Transverse colon (tissue), 4 donors: ENCODE results near the gene DMP1. TPM values are rescaled to one million over a fixed set of nuclear protein-coding genes. Genes with fewer than 3 reads are reported as not detected.

ENCODE experiments used
- DNase-seq: peaks from one replicate; pipeline ENCODE4 v3.0.0-alpha.2; 2019
- H3K27ac ChIP-seq, 4 donors: fragments of 200-600 bp; sonication (generic); 2 replicates each; pipeline ENCODE4 v1.5.1; 2016 to 2018; ENCODE audit warnings: inconsistent platforms in 4 of 4
- H3K27me3 ChIP-seq: fragments of 200-600 bp; sonication (generic); 2 replicates; pipeline ENCODE4 v1.5.1; 2017; ENCODE audit warnings: inconsistent platforms
- H3K36me3 ChIP-seq, 4 donors: fragments of 200-600 bp; sonication (generic); 2 replicates each; pipeline ENCODE4 v1.5.1; 2017 to 2019; ENCODE audit warnings: inconsistent platforms in 4 of 4
- H3K4me1 ChIP-seq, 4 donors: fragments of 200-600 bp; sonication (generic); 2 replicates each; pipeline ENCODE4 v1.5.1; 2017 to 2020; ENCODE audit warnings: inconsistent platforms in 4 of 4
- H3K4me3 ChIP-seq, 4 donors: fragments of 200-600 bp; sonication (generic); 1 replicate in 1 of 4; 2 replicates in 3 of 4; pipeline versions ENCODE4 v1.5.1 to v1.6.1; 2017 to 2019; ENCODE audit warnings: inconsistent platforms in 4 of 4
- H3K9me3 ChIP-seq, 2 donors: fragments of 200-600 bp; sonication (generic); 2 replicates each; pipeline ENCODE4 v1.5.1; 2017 to 2019; ENCODE audit warnings: inconsistent platforms in 2 of 2
- CTCF ChIP-seq, 5 experiments: fragments of 200-600 bp in 3 of 5; fragments of 450-650 bp in 2 of 5; sonication (generic) in 3 of 5; IDR thresholded peaks; 1 replicate in 2 of 5; 2 replicates in 3 of 5; pipeline ENCODE4 v1.5.1; 2016 to 2017; ENCODE audit warnings: antibody characterized with exemption in 5 of 5, inconsistent platforms in 3 of 5, mild to moderate bottlenecking in 2 of 5, moderate library complexity in 1 of 5
- EP300 ChIP-seq: sonication (generic); formaldehyde crosslinking; IDR thresholded peaks from one replicate; pipeline ENCODE4 v1.6.1; 2017; ENCODE audit warnings: antibody characterized with exemption, low read depth
- POLR2A ChIP-seq: fragments of 450-650 bp; IDR thresholded peaks from one replicate; pipeline ENCODE4 v1.6.1; 2016; ENCODE audit warnings: antibody characterized with exemption, mild to moderate bottlenecking, moderate library complexity
- POLR2AphosphoS5 ChIP-seq, 3 donors: sonication (generic); formaldehyde crosslinking; IDR thresholded peaks; one replicate each; pipeline ENCODE4 v1.6.1; 2016; ENCODE audit warnings: antibody characterized with exemption in 3 of 3
- WGBS, 2 donors: methylation state at CpG; one replicate each; pipeline ENCODE4 v1.1.5; 2018; ENCODE audit warnings: low coverage in 1 of 2; 5-methylcytosine and 5-hydroxymethylcytosine counted together
- in situ Hi-C, 4 donors: fragments of 200-750 bp; cut with MboI; loops; one replicate each; pipeline versions ENCODE4 v1.15.0 to v1.15.1; 2017; ENCODE audit warnings: low sequenced_read_pairs in 3 of 4, low pct_ligation_motif_present in 1 of 4, low pct_unique_long_range_greater_than_20kb in 1 of 4
- intact Hi-C: fragments of 100-400 bp; cut with DNase I; formaldehyde crosslinking; loops from one replicate; pipeline ENCODE4 v1.15.1; 2023; ENCODE audit warnings: low total_unique reads
- total RNA-seq, 4 donors: library from RNA; depleted of rRNA; stranded (reverse); fragments of >200 nt; gene quantifications; one replicate each; pipeline ENCODE4 v1.1.0, GENCODE V29; 2016

The DMP1 gene
- total RNA-seq, 4 donors from 2014 or later, result not detected

DNA sequence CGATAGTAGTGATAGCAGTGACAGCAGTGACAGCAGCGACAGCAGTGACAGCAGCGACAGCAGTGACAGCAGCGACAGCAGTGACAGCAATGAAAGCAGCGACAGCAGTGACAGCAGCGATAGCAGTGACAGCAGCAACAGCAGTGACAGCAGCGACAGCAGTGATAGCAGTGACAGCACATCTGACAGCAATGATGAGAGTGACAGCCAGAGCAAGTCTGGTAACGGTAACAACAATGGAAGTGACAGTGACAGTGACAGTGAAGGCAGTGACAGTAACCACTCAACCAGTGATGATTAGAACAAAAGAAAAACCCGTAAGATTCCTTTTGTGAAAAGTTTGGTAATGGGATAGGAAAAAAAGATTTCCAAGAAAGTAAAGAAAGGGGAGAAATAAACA is 33.8 kb upstream of the DMP1 start:
- Histone ChIP-seq H3K9me3 (no peaks in the 10 kb centered on the region), H3K36me3 (no peaks in the 10 kb centered on the region), H3K4me1 (no peaks in the 10 kb centered on the region), H3K27ac (no peak overlapping the region), H3K27me3 (no peaks in the 10 kb centered on the region), H3K4me3 (no peak overlapping the region)
- in situ Hi-C loops (no loop called here), intact Hi-C loops (no loop called here)
- TF ChIP-seq POLR2AphosphoS5 (IDR thresholded peaks at IDR 0.05), result no peak
- DNase-seq, result no peak
- 0 to 75% methylated on average over 1 to 9 of the region's 9 CpGs for WGBS, 2 donors

DNA sequence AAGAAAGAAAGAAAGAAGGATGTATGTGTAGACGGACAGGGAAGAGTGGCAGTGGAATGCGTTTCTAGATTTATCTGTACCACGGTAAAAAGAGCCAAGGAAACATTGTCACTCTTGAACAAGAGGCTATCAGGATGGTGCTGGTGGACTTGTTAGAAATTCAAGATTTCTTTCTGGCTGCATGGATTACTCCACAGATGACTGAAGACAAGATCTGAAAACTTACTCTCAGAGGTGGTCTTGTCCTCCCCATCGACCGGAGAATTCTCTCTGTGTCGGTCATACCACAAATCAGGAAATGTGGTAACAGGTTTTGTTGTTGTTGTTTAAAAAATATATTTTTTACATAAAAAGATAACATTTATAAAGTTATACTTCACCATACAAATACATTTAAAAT is 30.0 kb upstream of the DMP1 start:
- H3K27me3 ChIP-seq, result no peaks in the 10 kb centered on the region
- no peaks in the 10 kb centered on the region for H3K36me3 ChIP-seq
- intact Hi-C loops, result no loop called here
- TF ChIP-seq POLR2A (no peak), EP300 (no peak), CTCF (IDR thresholded peaks at IDR 0.05) (no peak), POLR2AphosphoS5 (IDR thresholded peaks at IDR 0.05) (no peak)
- no peak overlapping the region for H3K4me3 ChIP-seq
- no peaks in the 10 kb centered on the region for H3K9me3 ChIP-seq
- in situ Hi-C loops, result no loop called here
- peak overlapping the region in 3 of 4 donors; percentile 32 to 47 (median 39) for H3K27ac ChIP-seq
- DNase-seq, result no peak
- H3K4me1 ChIP-seq, result no peaks in the 10 kb centered on the region
- 86 to 88% methylated on average over 6 of the region's 6 CpGs for WGBS, 2 donors

- Histone ChIP-seq H3K9me3 (no peaks in the 10 kb centered on the region), H3K4me3 (no peak overlapping the region), H3K27me3 (no peaks in the 10 kb centered on the region), H3K4me1 (no peaks in the 10 kb centered on the region), H3K27ac (peak overlapping the region in 3 of 4 donors; percentile 41 to 47 (median 47)), H3K36me3 (no peaks in the 10 kb centered on the region)
- in situ Hi-C loops, result no loop called here
- intact Hi-C loops, result no loop called here
- no peak for TF ChIP-seq POLR2AphosphoS5 (IDR thresholded peaks at IDR 0.05)
- no peak for TF ChIP-seq EP300
- TF ChIP-seq POLR2A, result no peak
- TF ChIP-seq CTCF (IDR thresholded peaks at IDR 0.05), result no peak
- no peak for DNase-seq
These were observed 29.6 kb upstream of the DMP1 start for GRCh38 chr4:87620491-87620890.

GRCh38 chr4:87622303-87622702 is 27.8 kb upstream of the DMP1 start:
- Histone ChIP-seq H3K9me3 (no peaks in the 10 kb centered on the region), H3K27ac (no peak overlapping the region), H3K27me3 (no peaks in the 10 kb centered on the region), H3K4me1 (no peaks in the 10 kb centered on the region), H3K36me3 (no peaks in the 10 kb centered on the region), H3K4me3 (no peak overlapping the region)
- in situ Hi-C loops (no loop called here), intact Hi-C loops (no loop called here)
- WGBS, 2 donors, result 81 to 100% methylated on average over 2 to 8 of the region's 8 CpGs
- TF ChIP-seq CTCF (IDR thresholded peaks at IDR 0.05) (no peak), POLR2A (no peak), EP300 (no peak), POLR2AphosphoS5 (IDR thresholded peaks at IDR 0.05) (no peak)
- DNase-seq, result no peak

- no peaks in the 10 kb centered on the region for H3K4me1 ChIP-seq
- H3K4me3 ChIP-seq, result no peak overlapping the region
- H3K27ac ChIP-seq, result no peak overlapping the region
- DNase-seq, result no peak
- no peak for TF ChIP-seq POLR2A
- no peak for TF ChIP-seq EP300
- no peak for TF ChIP-seq CTCF (IDR thresholded peaks at IDR 0.05)
- no peak for TF ChIP-seq POLR2AphosphoS5 (IDR thresholded peaks at IDR 0.05)
- no peaks in the 10 kb centered on the region for H3K27me3 ChIP-seq
- H3K9me3 ChIP-seq, result no peaks in the 10 kb centered on the region
- in situ Hi-C loops, result no loop called here
- 34 to 59% methylated on average over 2 of the region's 2 CpGs for WGBS, 2 donors
- H3K36me3 ChIP-seq, result no peaks in the 10 kb centered on the region
- intact Hi-C loops, result no loop called here
These were observed 25.4 kb upstream of the DMP1 start for GRCh38 chr4:87624698-87625097.
